ENCODE results near the gene IP6K2.

The IP6K2 gene

DNA sequence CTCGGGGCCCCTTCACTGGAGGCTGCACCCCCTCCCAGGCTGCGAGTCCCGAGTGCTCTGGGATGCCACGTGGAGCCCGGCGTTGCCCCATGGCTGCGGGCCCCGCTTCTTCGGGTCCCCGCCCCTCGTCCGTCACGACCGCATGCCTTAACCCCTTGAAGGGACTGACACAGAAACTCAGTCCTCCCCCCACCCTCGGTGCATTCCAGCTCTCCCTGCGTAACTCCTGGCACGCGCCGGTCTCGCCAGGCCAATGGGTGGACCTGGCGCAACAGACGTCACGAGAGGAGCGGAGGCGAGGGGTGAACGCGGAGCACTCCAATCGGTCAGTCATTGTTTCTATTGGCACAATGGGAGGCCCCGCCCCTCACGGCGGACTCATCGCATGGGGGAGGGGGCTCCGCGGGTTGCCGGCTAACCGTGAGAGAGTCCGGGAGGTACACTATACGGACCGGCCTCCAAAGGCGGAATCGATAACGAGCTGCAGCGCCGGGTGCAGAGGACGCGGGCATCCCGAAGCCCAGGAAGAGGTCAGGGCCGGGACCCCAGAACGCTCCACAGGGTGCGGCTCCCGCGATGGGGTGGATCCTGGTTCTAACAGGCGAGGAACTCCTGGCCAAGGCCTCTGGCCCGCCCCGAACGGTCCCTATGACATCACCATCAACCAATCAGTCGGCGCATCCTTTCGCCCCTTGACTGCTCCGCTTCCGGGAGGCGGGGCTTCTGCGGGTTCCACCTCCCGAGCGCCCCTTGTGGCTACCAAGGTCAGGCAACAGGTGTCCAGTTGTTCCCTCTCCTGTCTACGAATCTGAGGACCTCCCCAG lies 53.3 kb downstream of the IP6K2 start:
- DNase-seq (ENCODE audit: low spot score) = peak; percentile 99

DNA sequence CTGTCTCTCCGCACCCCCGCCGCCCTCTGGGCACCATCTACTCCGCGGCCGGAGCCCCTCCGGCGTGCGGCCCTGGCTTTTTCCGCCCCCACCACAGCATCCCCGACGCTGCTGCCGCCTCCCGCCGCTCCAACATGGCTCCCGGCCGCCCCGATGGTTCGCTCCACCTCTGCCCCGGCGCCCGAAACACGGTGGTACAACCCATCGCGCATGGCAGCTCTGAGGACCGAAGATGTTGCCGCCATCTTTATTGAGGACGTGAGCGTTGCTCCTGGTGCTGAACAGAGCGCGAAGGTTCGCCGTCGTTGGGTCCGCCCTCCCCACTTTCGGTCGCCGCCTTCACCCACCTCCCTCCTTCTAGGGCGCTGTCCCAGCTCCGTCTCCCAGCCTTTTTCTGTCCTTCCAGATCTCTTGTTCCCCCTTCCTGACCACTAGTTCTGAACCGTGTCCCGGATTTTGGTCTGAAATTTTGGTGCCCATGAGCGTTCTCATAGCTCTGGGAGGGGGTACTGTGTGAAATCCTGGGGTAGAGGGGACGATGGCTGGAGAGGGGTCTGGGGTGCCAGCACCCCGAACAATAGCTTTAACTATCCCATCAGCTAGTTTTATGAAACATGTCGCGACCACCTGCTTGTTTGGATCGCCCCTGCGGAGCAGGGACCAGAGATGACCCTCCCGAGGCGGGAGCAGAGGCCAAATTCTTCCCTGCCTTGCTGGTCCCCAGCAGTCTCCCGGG lies 54.1 kb downstream of the IP6K2 start, which contains the start of gene CELSR3:
TSS of gene CELSR3 (minus strand) at position 134 of the 736 bp plus-strand sequence. CDS start 252 bp downstream, outside the sequence.
- DNase-seq (ENCODE audit: low spot score) = peak; percentile 73

DNA sequence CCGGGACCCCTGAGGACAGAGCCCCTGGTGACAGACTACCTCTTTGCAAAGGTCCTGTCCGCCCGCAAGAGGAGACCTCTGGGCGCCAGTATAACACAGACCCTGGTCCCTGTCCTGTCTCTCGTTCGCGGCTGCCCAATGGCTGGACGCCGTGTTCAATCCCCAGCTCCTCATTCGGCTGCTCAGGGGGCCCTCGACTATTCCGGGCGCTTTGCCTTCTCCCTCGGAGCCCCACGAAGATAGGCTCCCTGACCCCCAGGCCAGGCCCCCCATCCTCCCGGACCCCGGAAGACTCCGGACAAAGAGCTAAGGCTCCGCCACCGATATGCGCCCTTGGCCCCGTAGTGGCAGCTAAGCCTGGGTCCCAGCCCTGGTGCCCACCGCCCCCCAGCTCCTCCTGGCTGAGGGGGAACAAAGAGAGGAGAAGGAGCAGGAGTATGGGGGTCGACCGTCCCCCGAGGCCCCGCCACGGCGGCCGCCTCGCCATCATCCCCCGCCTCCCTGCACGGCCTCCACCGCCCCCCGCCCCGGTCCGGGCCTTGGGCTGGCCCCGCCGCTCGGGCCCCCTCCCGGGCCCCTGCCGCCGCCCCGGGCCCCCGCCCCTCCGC lies 54.8 kb downstream of the IP6K2 start:
- no peak for DNase-seq (ENCODE audit: low spot score)

DNA sequence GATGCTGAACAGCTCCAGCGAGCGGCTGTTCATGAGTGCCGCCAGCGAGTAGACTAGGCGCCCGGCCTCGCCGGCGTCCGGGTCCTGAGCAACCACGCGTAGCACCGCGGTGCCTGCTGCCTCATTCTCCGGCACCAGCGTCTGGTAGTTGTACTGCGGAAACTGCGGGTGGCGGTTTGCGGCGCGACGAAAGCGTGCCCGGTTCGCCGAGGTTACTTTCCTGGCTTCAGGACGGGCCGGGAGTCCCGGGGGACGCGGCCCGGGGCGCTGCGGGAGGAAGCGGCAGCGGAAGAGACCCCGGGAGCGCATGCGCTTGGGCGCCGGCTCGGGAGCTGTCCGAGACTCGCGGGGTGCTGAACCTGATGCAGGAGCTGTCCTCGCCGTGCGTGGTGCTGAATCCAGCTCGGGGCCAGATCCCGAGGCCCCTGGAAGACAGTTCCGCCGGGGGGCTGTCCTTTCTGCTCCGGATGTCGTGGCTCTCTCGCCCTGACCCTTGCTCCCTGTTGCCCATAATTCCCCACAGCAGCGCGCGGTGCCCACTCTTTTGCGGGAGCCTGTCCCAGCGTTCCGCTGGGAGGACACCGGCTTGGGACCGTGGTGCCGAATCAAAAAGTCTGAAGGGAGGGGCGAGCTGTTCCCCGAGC lies 55.4 kb downstream of the IP6K2 start:
- DNase-seq (ENCODE audit: low spot score) = no peak

DNA sequence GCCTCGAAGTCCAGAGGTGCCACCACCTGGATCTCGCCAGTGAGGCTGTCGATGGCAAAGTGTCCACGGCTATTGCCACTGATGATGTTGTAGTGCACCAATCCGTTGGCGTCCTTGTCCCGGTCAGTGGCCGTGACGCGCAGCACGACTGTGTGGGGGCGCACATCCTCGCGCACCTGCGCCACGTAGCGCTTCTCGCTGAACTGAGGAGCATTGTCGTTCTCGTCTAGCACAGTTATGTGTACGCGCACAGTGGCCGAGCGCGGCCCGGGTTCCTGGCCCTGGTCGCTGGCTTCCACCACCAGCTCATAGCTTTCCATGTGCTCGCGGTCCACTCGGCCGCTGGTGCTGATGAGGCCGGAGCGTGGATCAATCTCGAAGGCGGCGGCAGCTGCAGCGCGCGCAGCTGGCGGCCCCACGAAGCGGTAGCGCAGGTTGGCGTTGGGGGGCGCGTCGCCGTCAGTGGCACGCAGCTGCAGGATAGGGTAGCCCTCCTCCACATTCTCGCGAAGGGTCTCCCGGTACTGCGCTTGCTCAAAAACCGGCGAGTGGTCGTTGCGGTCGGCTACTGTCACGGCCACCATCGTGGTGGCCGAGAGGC lies 56.1 kb downstream of the IP6K2 start:
- DNase-seq (ENCODE audit: low spot score) = no peak

DNA sequence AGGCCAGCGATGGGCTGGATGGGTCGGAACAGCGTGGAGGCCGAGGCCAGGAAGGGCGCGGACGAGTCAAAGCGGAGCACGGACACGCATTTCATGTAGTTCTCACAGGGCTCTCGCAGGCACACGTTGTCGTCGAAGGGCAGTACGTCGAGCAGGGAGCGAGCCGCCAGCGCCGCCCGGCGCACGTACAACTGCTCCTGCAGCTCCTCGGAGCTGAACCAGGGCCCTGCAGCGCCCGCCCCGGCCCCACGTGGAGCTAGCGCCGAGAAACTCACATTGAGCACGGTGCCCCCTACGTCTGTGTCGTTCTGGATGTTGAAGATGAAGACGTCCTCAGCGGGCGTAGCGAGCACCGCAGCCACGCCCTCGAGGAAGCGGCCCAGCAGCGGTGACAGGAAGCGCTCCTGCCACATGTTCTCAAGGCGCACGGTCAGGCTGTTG lies 60.2 kb downstream of the IP6K2 start:
- DNase-seq (ENCODE audit: low spot score) = no peak

DNA sequence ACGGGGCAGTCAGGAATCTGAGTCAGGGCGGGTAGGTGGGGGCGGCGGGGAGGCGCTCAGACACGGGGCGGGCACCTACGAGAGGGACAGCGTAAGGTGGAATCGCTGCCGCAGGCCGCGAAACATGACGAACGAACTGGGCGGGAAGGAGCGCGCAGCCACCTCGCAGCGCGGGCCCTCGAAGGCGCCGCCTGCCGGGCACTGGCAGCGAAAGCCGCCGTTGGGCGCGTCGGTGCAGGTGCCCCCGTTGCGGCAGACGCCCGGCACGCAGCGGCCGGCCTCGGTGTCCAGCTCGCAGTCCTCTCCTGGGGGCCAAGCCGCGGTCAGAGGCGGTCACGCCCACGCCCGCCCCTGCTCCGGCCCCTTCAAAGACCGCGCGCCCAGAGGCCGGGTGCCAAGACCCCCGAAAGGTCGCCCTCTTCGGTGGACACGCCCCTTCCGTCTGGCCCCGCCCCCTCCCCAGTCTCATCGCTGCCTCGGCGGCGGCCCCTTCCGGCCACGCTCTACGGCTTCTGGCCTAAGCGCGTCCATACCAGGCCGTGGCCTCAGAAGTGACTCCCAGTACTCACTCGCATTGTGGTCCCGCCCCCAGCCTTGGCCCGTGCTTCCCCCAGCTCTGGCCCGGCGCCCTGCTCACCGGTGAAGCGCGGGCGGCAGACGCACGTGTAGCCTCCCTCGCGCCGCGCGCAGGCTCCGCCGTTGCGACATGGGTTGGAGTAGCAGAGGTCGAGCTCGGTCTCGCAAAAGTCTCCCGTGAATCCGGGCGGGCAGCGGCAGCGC lies 60.8 kb downstream of the IP6K2 start:
- no peak for DNase-seq (ENCODE audit: low spot score)

DNA sequence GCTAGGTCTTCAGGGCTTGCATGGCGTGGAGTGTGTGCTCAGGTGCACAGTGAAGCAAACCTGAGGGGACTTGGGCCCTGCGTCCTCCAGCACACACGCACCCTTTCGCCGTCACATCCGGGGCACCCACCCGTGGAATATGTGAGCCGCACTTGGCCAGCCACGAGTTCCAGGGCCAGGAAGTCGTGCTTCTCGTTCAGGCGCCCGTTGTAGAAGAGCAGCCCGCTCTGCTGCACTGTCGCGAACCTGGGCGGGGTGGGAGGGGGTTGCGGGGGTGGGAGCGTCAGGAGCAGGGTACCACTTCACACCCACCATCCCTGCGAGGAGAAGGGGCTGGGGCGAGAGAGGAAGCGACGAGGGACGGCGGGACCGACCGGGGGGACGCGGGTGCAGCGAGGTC lies 61.4 kb downstream of the IP6K2 start:
- no peak for DNase-seq (ENCODE audit: low spot score)

DNA sequence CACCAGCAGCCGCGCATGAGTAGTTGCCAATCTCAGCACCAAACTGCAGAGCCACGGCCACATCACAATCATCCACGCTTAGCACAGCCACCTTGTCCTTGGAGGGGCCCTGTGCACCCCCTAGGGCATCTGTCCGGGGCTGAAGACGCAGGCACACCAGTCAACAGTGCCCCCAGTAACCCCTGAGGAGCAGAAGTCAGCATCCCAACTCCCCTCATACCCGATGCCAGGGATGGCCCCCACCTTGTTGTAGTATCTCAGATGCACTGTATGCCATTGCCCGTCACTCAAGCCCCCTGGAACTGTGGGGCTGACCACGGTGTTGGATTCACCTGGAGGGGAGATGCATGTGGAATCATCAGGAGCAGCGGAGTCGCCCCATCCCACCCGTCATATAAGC lies 62.0 kb downstream of the IP6K2 start:
- no peak for DNase-seq (ENCODE audit: low spot score)

DNA sequence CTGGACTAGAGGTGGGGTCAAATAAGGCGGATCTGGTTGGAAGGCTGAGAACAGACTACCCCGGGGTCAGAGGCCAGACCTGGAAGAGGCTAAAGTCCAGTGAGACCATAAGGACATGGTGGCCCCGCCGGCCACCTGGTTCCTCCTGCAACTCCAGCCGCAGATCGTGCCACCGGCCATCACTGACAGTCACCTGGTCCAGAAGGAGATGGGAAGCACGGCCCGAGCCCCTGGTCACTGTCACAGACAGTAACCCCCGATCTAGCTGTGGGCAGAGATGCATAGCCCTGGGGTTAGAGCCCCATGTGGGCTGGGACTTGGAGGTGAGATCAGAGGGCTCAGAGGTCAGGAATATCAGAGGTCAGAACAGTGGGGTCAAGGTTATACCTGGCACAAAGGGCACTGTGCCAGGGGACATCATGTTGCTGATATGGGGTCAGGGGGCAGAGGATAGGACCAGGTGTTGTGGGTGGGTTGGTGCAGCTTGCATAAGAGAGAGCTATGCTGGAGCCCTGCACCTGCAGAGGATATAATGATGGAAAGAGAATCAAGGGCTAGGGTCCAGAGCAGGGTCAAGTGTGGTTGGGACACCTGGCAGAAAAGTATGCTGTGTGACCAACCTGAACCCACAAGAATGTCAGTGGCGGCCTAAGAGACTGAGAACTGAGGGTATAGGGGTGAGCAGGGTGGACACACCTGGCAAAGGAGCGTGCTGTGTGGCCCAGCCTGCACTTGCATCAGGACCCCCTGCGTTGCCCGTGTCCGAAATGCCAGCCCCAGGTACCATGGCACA lies 63.9 kb downstream of the IP6K2 start:
- no peak for DNase-seq (ENCODE audit: low spot score)

DNA sequence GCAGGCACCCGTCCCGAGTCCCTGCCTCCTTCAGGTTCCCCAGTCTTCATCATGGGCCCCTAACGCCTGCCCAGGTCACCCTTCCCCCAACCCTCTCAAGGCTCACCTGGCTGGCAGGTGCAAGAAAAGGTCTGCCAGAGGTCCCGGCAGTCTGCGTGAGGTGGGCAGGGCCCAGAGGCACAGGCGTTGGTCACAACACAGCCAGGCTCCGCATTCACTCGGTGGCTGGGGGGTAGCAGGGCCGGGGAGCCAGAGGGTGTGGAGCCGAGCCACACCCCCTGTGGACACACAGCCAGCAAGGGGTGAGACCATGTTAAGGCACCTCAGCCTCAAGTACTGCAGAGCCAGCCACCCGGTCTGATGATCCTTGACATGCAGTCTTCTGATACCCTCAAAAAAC lies 65.2 kb downstream of the IP6K2 start:
- no peak for DNase-seq (ENCODE audit: low spot score)

DNA sequence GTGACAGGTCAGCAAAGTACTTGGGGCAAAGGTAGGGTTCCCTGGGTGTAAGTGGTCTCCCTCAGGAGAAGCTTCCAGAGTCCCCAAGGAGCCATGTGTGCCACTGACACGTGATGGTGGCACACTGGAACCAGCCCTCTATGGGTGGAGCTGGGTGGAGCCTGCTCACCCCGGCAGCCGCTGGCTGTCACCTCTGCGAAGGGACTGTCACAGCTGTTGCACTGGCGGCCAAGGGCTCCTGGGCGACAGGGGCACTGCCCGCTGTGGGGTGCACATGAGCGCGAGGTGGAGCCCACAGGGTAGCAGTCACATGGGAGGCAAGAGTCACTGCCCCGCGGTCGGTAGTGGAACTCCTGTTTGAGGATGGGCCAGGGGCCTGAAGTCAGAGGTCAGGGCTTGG lies 66.3 kb downstream of the IP6K2 start:
- DNase-seq (ENCODE audit: low spot score) = no peak

DNA sequence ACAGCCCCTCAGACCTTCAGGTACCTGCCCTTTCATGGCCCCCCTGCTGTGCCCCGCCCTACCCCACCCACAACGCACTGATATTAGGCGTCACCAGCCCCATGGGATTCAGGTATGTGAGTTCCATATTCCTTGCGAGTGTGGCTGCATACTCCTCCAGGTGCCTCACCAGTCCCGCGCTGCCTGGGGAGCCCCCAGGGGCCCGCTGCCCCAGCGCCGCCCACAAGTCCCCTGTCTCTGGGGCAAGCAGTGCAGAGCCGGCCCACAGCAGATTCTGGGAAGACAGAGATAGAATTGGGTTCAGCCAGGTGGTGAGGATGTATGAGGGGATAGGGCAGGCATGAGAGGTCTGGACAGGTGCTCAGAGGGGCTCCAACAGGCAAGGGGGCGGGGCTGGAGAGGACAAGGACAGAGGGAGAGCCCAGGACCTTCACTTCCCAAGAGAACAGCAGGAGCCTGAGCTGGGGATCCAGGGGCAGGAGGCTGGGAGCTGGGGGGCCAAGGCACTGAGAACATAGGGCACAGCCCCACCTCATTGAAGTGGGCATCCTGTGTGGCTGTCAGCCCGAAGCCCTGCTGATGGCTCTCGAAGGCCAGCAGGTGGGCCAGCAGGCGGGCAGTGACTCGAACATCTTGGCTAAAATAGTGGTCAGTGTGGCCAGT lies 68.7 kb downstream of the IP6K2 start:
- no peak for DNase-seq (ENCODE audit: low spot score)

DNA sequence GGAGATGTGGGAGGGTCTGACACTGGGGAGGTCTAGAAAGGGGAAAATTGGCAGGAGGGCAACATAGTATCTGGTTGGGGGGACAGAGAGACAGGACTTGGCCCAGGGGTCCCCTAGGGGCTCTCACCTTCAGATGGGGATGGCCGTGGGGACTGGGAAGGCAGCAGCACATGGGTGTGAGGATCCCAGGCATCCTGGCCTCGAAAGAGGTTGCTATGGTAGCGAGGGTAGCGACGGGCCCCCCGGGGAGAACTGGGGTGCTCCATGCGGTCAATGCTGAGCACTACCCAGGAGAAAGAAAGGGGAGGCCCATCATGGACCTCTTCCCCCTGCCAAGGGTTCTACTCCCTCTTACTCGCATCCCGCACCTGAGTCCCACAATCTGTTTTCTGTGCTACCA lies 69.3 kb downstream of the IP6K2 start:
- no peak for DNase-seq (ENCODE audit: low spot score)

DNA sequence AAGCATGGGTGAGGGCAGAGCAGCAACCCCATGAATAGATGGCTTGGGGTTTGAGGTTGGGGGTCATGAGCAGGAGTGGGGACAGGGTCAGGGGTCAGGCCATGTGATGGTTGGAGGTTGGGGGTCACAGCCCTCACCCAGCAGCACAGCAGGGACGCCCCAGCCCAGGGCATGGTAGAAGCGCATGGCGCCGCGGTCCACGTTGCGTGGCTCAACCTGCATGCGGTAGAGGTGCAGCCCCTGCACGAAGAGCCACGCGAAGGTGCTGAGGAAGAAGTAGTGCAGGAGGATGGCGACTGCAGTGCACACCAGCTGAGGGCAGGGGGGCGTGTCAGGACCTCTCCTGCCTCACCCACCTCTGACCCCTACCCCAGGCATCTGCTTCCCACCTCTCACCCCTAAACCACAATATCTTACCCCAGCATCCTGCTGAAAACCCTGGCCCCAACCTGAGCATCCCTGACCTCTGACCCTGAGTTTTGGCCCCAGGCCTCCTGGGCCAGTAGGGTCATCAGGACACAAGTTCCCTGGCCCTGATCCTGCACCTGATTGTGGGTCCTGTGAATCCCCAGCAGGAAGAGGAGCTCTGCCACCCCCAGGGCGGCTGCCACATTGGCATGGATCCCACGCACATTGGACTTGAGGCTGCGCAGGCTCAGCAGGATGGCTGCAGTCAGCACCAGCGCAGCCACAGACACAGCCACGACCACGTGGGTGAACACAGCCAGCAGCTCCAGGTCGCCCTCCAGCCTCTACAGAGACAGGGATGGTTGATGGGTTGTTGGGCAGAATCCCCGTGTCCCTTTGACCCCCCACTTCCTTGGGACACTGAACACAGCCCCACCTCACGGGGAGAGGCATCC lies 71.9 kb downstream of the IP6K2 start:
- no peak for DNase-seq (ENCODE audit: low spot score)

DNA sequence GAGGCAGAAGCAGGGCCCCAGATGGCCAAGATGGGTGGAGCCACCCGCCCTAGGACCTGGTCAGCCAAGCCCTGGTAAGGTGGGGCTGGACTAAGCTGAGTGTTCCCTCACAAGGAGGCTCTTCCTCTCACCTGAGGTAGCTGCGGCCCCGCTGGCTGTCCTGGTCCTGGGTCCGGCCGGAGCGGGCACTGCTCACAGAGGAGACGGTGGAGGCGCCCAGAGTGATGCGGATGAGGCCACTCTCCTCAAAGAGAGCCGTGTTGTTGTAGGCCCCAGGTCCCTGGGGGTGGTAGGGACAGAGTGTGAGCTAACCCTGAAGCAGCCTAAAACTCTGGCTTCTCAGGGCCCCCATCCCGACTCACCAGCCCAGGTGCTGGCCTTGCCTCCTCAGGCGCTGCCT lies 74.4 kb downstream of the IP6K2 start:
- DNase-seq (ENCODE audit: low spot score) = no peak

DNA sequence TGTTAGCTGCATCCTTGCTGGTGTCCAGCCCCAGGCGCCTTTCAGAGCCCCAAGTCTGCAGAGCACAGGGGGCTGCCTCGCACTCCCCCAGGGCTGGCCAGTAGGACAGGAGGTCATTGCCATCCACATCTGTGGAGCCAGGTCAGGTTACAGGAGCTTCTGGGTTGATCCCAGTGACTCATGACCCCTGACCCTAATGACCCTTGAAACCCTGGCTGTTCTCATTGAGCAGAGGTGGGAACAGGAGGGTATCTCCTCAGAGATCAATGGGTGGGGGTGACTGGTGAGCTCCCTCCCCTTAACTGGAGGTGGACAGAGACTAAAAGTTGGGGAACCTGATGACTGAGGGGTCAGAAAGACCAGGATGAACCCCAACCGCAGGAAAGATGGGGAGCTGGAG lies 75.6 kb downstream of the IP6K2 start:
- DNase-seq (ENCODE audit: low spot score) = no peak

DNA sequence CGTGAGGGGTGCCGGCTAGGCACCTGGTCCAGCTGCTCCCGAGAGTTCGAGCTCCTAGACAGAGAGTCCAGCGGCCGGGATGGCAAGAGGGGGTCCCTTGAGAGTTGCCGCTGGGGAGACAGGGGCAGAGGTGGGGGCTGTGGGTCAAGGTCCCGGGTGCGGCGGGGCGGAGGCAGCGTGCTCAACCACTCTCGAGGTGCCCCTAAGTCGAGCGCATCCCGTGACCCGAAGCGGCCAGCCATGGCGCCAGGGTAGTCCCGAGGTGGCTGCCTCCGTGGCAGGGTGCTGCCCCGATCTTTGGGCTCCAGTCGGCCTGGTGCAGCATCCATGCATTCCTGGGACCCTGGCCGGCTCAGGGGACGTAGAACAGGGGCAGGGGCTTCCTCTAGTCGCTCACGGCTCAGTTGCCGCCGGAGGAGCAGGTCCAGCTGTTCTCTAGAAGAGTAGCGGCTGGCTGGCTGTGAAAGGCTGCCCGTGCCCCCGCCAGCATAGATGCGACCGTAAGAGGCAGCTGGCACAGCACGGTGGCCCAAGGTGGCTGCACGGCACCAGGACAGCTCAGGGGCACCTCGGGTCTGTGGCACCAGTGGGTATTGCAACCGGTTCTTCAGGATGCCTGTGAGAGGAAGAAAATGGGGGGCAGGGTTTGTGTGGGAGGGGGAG lies 76.9 kb downstream of the IP6K2 start:
- DNase-seq (ENCODE audit: low spot score) = no peak
